Loucy (cell line): ENCODE measurements around the gene TMEM208.

Experiments used
- H2AFZ ChIP-seq: fragments of 200-600 bp; sonication (generic); 2 replicates; pipeline ENCODE4 v1.6.0; 2016; ENCODE audit warnings: antibody characterized with exemption, mild to moderate bottlenecking, low read length, moderate library complexity
- H3F3A ChIP-seq: fragments of 200-600 bp; 2 replicates; pipeline ENCODE4 v1.6.0; 2016; ENCODE audit warnings: antibody characterized with exemption, low read depth, mild to moderate bottlenecking
- H3K27me3 ChIP-seq: fragments of 200-600 bp; sonication (generic); 2 replicates; pipeline ENCODE4 v1.6.1; 2014; ENCODE audit warnings: low read length, mild to moderate bottlenecking; ENCODE audit not compliant: insufficient read depth, poor library complexity, severe bottlenecking
- H3K36me3 ChIP-seq: fragments of 200-600 bp; sonication (generic); 2 replicates; pipeline ENCODE4 v1.6.1; 2016; ENCODE audit warnings: low read length; ENCODE audit not compliant: insufficient read depth
- H3K4me1 ChIP-seq: fragments of 200-600 bp; sonication (generic); 2 replicates; pipeline ENCODE4 v1.5.1; 2014; ENCODE audit warnings: low read length, mild to moderate bottlenecking; ENCODE audit not compliant: insufficient read depth, poor library complexity, severe bottlenecking
- H3K4me2 ChIP-seq: fragments of 200-600 bp; sonication (generic); 2 replicates; pipeline ENCODE4 v1.6.0; 2014; ENCODE audit warnings: antibody characterized with exemption, low read length, low read depth, mild to moderate bottlenecking; ENCODE audit not compliant: poor library complexity, severe bottlenecking
- H3K4me3 ChIP-seq: fragments of 200-600 bp; sonication (generic); 2 replicates; pipeline ENCODE4 v1.5.1; 2014; ENCODE audit warnings: low read length, mild to moderate bottlenecking, mixed read lengths; ENCODE audit not compliant: poor library complexity, severe bottlenecking
- H3K79me2 ChIP-seq: fragments of 200-600 bp; sonication (generic); 2 replicates; pipeline ENCODE4 v1.6.1; 2014; ENCODE audit warnings: low read length; ENCODE audit not compliant: insufficient read depth
- H3K9ac ChIP-seq: fragments of 200-600 bp; sonication (generic); 2 replicates; pipeline ENCODE4 v1.6.0; 2014; ENCODE audit warnings: mild to moderate bottlenecking, low read depth, low read length, moderate library complexity; ENCODE audit not compliant: poor library complexity, severe bottlenecking
- H3K9me2 ChIP-seq: fragments of 200-600 bp; sonication (generic); replicated peaks from 2 replicates; pipeline ENCODE4 v1.6.1; 2016; ENCODE audit warnings: low read depth, low read length, mixed read lengths
- H3K9me3 ChIP-seq: fragments of 200-600 bp; sonication (generic); 2 replicates; pipeline ENCODE4 v1.6.1; 2014; ENCODE audit warnings: mild to moderate bottlenecking, antibody characterized with exemption, low read length, low read depth; ENCODE audit not compliant: insufficient read depth
- H4K20me1 ChIP-seq: fragments of 200-600 bp; sonication (generic); 2 replicates; pipeline ENCODE4 v1.6.0; 2014; ENCODE audit warnings: antibody characterized with exemption, low read length, mild to moderate bottlenecking; ENCODE audit not compliant: insufficient read depth, poor library complexity, severe bottlenecking
- EZH2phosphoT487 ChIP-seq: fragments of 200-600 bp; IDR thresholded peaks from 2 replicates; pipeline ENCODE4 v1.6.1; 2018; ENCODE audit warnings: antibody characterized with exemption, mild to moderate bottlenecking, moderate library complexity, borderline replicate concordance
- TF ChIP-seq, protein P1 (sequence below): fragments of 200-600 bp; sonication (generic); conservative IDR thresholded peaks from 2 replicates; pipeline ENCODE4 v1.5.1; 2014; ENCODE audit warnings: mild to moderate bottlenecking, antibody characterized with exemption, low read length

TMEM208 gene

DNA sequence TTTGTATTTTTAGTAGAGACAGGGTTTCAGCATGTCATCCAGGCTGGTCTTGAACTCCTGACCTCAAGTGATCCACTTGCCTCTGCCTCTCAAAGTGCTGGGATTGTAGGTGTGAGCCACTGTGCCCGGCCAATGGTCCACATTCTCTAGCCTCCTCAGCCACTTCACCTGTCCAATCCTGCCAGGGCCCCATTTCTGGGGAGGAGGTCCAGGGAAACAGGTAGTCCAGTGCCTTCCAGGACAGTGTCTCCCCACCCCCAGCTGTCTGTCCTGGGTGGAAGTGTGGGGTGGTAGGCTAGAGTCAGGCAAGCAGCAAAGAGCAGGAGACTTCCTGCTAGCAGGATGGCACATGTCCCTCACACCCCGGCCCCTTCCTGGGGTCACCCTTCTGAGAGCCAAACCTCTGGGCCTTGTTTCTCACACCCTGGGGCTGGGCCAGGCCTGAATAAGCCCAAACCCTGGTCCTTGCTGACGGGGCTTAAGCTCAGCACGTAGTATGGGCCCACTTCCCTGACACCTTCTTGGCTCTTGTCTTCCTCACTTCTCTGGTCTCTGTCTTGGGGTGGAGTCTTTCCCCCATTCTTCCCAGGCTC lies 15.3 kb downstream of the TMEM208 start:
- Histone ChIP-seq H3F3A (peaks cover 8% of the 10 kb centered on the region), H3K4me1 (peaks cover 58% of the 10 kb centered on the region), H3K9me2 (no peaks in the 10 kb centered on the region), H3K4me2 (no peak overlapping the region), H3K9me3 (no peaks in the 10 kb centered on the region), H3K36me3 (peaks cover 11% of the 10 kb centered on the region; the same call in 1 of the 2 replicates), H3K27me3 (no peaks in the 10 kb centered on the region), H3K9ac (no peak overlapping the region), H3K79me2 (peaks cover 52% of the 10 kb centered on the region; the same call in 1 of the 2 replicates), H2AFZ (no peak overlapping the region), H3K4me3 (no peak overlapping the region), H4K20me1 (peaks cover 19% of the 10 kb centered on the region)
- no peak for TF ChIP-seq EZH2phosphoT487
- TF ChIP-seq, protein P1, sequence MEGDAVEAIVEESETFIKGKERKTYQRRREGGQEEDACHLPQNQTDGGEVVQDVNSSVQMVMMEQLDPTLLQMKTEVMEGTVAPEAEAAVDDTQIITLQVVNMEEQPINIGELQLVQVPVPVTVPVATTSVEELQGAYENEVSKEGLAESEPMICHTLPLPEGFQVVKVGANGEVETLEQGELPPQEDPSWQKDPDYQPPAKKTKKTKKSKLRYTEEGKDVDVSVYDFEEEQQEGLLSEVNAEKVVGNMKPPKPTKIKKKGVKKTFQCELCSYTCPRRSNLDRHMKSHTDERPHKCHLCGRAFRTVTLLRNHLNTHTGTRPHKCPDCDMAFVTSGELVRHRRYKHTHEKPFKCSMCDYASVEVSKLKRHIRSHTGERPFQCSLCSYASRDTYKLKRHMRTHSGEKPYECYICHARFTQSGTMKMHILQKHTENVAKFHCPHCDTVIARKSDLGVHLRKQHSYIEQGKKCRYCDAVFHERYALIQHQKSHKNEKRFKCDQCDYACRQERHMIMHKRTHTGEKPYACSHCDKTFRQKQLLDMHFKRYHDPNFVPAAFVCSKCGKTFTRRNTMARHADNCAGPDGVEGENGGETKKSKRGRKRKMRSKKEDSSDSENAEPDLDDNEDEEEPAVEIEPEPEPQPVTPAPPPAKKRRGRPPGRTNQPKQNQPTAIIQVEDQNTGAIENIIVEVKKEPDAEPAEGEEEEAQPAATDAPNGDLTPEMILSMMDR, result no peak

DNA sequence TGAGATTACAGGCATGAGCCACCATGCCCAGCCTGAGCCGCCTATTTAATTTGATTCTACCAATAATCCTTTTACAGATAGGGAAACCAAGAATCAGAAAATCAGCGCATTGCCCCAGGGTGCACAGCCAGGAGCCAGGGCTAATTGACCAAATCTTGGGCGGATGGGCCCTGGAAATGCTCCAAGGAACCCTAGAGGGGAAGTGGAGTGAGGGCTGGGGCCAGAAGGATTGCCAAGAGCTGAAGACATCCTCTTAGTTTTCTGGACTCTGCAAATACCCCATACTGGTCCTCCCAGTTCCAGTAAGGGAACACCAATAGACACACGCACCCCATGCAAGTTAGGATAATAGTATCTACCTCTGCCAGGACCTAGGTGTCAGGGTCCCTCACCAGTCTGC lies 16.6 kb downstream of the TMEM208 start:
- peaks cover 8% of the 10 kb centered on the region for H3F3A ChIP-seq
- H4K20me1 ChIP-seq, result peaks cover 19% of the 10 kb centered on the region

DNA sequence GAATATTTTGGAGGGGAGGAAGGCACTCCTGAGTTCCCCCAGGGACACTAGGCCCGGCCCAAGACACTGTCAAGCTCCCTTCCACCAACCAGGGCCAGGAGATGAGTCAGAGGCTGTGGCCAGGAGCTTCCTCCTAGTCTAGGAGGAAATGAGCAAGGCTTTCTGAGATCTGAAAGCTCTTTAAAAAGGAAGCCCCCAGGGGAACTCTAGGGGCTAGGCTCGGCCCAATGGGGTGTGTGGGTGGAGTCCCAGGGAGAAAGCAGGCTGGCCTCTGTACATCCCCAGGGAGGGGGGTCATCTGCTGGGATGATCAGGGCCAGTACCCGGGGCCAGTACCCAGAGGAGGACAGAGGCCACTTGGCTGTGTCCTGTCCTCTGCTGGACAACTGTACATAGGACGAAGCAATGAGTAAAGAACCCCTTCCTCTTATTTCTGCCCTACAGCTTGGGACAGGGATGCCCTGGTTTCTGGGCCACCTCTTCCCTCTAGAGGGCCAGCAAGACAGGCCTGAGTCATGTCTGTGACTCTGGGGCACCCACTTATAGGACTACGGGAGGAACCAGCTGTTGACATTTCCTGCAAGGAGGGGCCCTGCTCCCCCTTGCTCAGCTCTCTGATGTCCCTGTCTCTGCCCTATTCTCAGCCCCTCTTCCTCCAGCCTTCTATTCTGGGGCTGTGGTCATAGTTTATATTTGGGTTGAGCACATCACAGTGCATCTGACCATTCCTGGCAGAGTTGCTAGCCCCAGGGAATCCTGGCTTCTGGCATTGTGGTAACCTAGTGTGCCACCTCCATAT lies 17.7 kb downstream of the TMEM208 start:
- Histone ChIP-seq H3K79me2 (peaks cover 52% of the 10 kb centered on the region; the same call in 1 of the 2 replicates), H3K4me2 (peak overlapping the region; percentile 99), H3F3A (peaks cover 8% of the 10 kb centered on the region), H2AFZ (no peak overlapping the region), H3K36me3 (no peaks in the 10 kb centered on the region), H3K27me3 (no peaks in the 10 kb centered on the region), H3K9me2 (no peaks in the 10 kb centered on the region), H4K20me1 (peaks cover 19% of the 10 kb centered on the region), H3K9me3 (no peaks in the 10 kb centered on the region), H3K4me1 (peaks cover 73% of the 10 kb centered on the region), H3K9ac (peak overlapping the region; percentile 83), H3K4me3 (peak overlapping the region; percentile 88)
- no peak for TF ChIP-seq EZH2phosphoT487
- TF ChIP-seq, protein P1, result 0 out of 2 replicates have a peak, but pooled peaks have one; percentile 23

More for the DNA sequence above, 16.6 kb downstream of the TMEM208 start:
- Histone ChIP-seq H3K27me3 (no peaks in the 10 kb centered on the region), H3K36me3 (no peaks in the 10 kb centered on the region; the same call in 1 of the 2 replicates), H3K4me3 (peak overlapping the region; percentile 88), H3K4me1 (peaks cover 67% of the 10 kb centered on the region), H3K9ac (peak overlapping the region; percentile 83), H3K9me2 (no peaks in the 10 kb centered on the region), H2AFZ (no peak overlapping the region), H3K4me2 (peak overlapping the region; percentile 99), H3K9me3 (no peaks in the 10 kb centered on the region), H3K79me2 (peaks cover 52% of the 10 kb centered on the region; the same call in 1 of the 2 replicates)
- TF ChIP-seq, protein P1, result no peak
- no peak for TF ChIP-seq EZH2phosphoT487
